Ishikawa (cell line): ENCODE results near the gene ITGA6.

Experiments
- CEBPB ChIP-seq: IDR thresholded peaks from 2 replicates; pipeline ENCODE4 v1.6.1; 2012
- CREB1 ChIP-seq: IDR thresholded peaks from 2 replicates; pipeline ENCODE4 v1.6.1; 2012; ENCODE audit warnings: low read depth
- EGR1 ChIP-seq: IDR thresholded peaks from 2 replicates; pipeline ENCODE4 v1.6.1; 2012
- EP300 ChIP-seq: IDR thresholded peaks from 2 replicates; pipeline ENCODE4 v1.6.1; 2012; ENCODE audit warnings: borderline replicate concordance
- FOXM1 ChIP-seq: IDR thresholded peaks from 2 replicates; pipeline ENCODE4 v1.6.1; 2012; ENCODE audit warnings: low read depth, borderline replicate concordance
- MAX ChIP-seq: IDR thresholded peaks from 2 replicates; pipeline ENCODE4 v1.6.1; 2012
- NFIC ChIP-seq: IDR thresholded peaks from 2 replicates; pipeline ENCODE4 v1.6.1; 2012
- RAD21 ChIP-seq: IDR thresholded peaks from 2 replicates; pipeline ENCODE4 v1.6.1; 2012; ENCODE audit warnings: low read depth
- TEAD4 ChIP-seq: IDR thresholded peaks from 2 replicates; pipeline ENCODE4 v1.6.1; 2012
- USF1 ChIP-seq: IDR thresholded peaks from 2 replicates; pipeline ENCODE4 v1.6.1; 2012
- YY1 ChIP-seq: IDR thresholded peaks from 2 replicates; pipeline ENCODE4 v1.6.1; 2012; ENCODE audit warnings: low read depth
- ZBTB7A ChIP-seq: IDR thresholded peaks from 2 replicates; pipeline ENCODE4 v1.6.1; 2012; ENCODE audit warnings: low read depth

DNA sequence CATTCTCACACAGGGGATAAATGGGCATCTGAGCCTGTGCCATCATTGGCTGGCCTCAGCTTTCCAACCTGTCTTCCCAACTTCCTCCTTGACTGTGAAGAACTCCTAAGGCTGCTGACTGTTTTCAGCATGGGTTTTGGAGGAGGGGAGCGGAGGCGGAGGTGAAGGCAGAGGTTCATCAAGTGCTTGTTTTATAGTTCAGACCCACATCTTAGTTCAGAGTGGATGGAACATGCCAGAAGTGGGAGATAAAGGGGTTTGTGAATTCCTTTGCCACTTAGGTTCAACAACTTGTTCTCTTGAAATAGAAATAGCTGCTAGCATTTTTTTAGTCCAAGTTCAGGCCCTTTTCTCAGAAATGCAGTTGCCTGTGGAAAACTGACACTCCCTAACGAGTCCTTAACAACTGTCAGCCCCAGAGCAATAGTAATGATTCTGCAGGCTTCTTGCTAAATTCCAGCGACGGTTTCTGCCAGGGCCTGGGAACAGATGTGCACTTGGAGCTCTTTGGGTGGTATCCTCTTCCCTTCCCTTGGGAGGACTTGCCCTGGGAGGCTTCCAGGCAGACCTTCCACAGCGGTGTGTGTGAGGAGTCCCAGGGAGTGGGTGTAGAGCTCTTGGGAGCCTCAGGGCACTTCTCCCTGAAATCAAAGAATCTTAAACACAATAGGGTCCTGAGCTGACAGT, 30.1 kb upstream of the ITGA6 start:
- TF ChIP-seq ZBTB7A, result no peak
- no peak for TF ChIP-seq NFIC
- TF ChIP-seq TEAD4, result no peak
- no peak for TF ChIP-seq FOXM1
- no peak for TF ChIP-seq MAX
- TF ChIP-seq EGR1, result no peak
- no peak for TF ChIP-seq RAD21
- no peak for TF ChIP-seq EP300
- TF ChIP-seq YY1, result no peak
- TF ChIP-seq CREB1, result no peak
- no peak for TF ChIP-seq CEBPB
- no peak for TF ChIP-seq USF1
